GM13976 (cell line): ENCODE measurements around the gene ATRAID.

Experiments used
- DNase-seq: peaks from one replicate; pipeline ENCODE4 v3.0.0; 2012; ENCODE audit warnings: low spot score
- in situ Hi-C: fragments of 300-500 bp; cut with MboI; formaldehyde crosslinking; loops from one replicate; pipeline ENCODE4 v1.12.0; 2022; ENCODE audit warnings: low sequenced_read_pairs, mixed read lengths, inconsistent platforms; ENCODE audit not compliant: unreplicated experiment
- TF ChIP-seq, protein P1 (sequence below): IDR thresholded peaks from 2 replicates; pipeline ENCODE4 v1.5.1; 2012; ENCODE audit warnings: borderline replicate concordance, mild to moderate bottlenecking; ENCODE audit not compliant: insufficient read depth; ENCODE audit errors: extremely low read depth, missing control alignments, control extremely low read depth

ATRAID gene

DNA sequence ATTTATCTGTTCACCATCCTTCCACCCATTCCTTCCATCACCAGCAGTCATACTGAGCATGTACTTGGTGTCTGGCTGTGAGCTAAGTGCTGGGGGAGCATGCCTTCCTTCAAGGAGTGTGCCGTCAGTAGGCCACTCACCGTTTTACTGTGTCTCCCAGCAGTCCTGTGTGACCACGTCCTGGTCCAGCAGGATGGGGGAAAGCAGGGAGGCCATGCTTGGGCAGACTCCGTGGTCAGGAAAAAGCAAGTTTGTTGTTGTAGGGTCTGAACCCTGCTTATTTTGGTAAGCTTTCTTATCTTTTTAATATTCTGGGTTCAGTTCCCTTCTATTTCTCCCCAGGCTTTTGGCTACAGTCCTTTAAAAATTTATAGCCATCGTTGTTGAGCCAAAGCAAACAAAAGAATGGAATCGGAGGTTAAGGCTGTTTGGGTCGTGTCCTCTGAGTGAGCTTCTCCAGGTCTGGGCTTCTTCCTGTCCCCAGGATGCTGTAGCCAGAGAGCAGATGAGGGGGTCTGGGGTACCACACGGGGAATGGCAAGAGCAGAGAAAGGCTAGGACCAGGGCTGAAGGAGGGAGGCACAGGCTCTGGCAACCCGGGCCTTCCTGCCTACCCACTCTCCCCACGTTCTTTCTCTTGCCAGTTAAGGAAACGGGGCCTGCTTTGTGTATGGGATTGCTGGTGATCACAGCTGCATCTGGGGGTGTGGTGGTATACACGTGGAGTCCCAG lies 37.5 kb downstream of the ATRAID start:
- no peak for DNase-seq
- TF ChIP-seq, protein P1, sequence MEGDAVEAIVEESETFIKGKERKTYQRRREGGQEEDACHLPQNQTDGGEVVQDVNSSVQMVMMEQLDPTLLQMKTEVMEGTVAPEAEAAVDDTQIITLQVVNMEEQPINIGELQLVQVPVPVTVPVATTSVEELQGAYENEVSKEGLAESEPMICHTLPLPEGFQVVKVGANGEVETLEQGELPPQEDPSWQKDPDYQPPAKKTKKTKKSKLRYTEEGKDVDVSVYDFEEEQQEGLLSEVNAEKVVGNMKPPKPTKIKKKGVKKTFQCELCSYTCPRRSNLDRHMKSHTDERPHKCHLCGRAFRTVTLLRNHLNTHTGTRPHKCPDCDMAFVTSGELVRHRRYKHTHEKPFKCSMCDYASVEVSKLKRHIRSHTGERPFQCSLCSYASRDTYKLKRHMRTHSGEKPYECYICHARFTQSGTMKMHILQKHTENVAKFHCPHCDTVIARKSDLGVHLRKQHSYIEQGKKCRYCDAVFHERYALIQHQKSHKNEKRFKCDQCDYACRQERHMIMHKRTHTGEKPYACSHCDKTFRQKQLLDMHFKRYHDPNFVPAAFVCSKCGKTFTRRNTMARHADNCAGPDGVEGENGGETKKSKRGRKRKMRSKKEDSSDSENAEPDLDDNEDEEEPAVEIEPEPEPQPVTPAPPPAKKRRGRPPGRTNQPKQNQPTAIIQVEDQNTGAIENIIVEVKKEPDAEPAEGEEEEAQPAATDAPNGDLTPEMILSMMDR, result no peak
- in situ Hi-C loops, result no loop called here

- in situ Hi-C loops, result no loop called here
- TF ChIP-seq, protein P1, result peak; percentile 88
- DNase-seq, result peak; percentile 88
Observed at GRCh38 chr2:27249891-27250651, 38.2 kb downstream of the ATRAID start.

DNA sequence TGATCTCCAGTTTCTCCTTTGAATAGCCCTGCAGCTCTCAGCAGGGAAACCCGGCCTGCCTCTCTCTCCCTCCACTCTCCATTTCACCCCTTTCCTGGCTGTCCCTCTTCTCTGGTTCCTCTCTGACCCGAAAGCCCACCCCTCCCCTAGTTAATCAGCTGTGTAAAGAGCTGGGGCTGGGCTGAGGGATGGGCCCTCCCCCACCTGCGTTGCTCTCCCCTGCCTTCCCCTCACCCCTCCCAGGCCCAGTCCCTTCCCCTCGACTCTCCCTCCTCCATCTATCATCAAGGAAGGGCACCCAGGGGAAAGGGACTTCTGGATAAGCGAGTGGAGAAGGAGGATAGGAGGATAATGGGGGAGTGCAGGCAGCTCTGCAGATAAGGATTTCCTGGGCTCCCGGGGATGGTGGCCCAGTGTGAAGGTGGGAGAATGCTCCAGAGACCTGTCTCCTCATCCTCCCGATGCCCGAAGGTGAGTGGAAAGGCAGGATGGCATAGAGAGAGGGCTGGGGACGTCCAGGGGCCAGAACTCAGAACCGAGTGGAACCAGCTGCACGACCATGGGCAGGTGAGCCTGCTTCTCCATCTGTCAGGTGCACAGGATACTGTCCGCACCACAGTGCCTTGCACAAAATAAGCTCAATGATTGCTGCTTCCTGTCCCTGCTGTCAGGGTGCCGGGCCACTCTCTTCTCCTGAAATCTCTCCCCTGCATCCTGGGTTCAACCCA lies 39.0 kb downstream of the ATRAID start:
- TF ChIP-seq, protein P1, result no peak
- in situ Hi-C loops, result no loop called here

DNA sequence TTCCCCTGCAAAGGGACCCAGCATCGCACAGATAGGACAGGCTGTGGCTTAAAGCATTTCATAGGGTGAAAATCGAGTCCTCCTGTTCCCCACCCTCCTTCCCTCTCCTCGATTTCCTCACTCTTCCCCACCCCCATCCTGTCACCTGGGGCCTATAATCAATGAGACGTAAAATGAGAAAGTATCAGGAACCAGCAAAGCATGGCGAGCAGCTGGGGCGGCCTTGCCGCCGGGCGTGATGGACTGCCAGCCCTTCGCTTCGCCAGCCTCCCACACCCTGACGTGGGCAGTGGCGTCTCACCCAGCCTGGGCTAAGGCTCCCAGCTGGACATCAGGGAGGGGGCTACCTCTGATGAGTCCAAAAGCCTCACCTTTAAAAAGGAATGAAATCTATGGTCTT lies 39.9 kb downstream of the ATRAID start:
- no peak for DNase-seq
- TF ChIP-seq, protein P1, result no peak
- in situ Hi-C loops, result no loop called here

More for the DNA sequence above, 39.0 kb downstream of the ATRAID start:
- DNase-seq, result no peak

DNA sequence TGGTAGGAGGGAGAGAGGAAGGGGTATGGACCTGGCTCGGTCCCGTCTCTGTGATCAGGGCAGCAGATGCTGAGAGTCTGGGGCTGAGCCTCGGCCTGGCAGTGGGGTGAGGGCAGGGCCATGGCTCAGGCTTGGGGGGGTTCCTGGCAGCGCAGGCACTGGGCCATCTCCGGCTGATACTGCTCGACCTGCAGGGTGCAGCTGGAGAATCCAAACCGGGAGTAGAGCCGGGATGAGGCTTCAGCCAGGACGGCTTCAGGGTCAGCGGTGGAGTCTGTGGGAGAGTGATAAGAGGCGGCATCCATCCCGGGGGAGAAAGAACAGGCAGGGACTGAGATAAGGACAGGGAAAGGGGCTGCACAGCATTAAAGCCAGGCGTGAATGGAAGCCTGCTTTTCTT lies 43.3 kb downstream of the ATRAID start:
- in situ Hi-C loops, result no loop called here
- DNase-seq, result no peak
- TF ChIP-seq, protein P1, result no peak

DNA sequence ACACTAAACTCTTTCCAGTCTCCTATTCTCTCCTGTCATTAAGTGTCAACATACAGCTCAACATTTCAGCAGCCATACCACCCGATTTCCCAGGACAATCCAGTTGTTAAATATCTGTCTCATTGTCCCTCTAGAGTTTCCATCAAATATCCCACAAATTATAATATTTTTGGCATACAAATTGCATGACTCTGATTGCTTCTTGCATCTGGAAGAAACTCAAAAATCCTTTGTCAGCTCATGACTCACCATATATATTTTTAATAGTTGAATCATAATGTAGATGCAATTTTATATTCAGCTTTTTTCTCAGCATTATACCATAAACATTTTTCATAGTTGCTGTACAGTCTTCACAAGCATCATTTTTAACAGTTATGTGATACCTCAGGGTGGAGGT lies 43.8 kb downstream of the ATRAID start:
- no peak for DNase-seq
- in situ Hi-C loops, result no loop called here
- TF ChIP-seq, protein P1, result no peak
